Prostate gland (tissue), 2 donors: Measurements from ENCODE around the gene DYRK4. TPM values are rescaled to one million over a fixed set of nuclear protein-coding genes. Genes with fewer than 3 reads are reported as not detected.

ENCODE experiments used
- DNase-seq: peaks from one replicate; pipeline ENCODE4 v3.0.0-alpha.2; 2019; ENCODE audit warnings: low spot score
- H3K27ac ChIP-seq, 2 donors: fragments of 200-600 bp; sonication (generic); 2 replicates each; pipeline ENCODE4 v1.5.1; 2017 to 2019
- H3K27me3 ChIP-seq: fragments of 200-600 bp; sonication (generic); replicated peaks from 2 replicates; pipeline ENCODE4 v1.5.1; 2019; ENCODE audit not compliant: insufficient read depth
- H3K36me3 ChIP-seq, 2 donors: fragments of 200-600 bp; sonication (generic); 1 replicate in 1 of 2; 2 replicates in 1 of 2; pipeline versions ENCODE4 v1.5.1 to v1.8.1; 2017 to 2019
- H3K4me1 ChIP-seq: fragments of 200-600 bp; sonication (generic); replicated peaks from 2 replicates; pipeline ENCODE4 v1.5.1; 2019
- H3K4me3 ChIP-seq, 2 donors: fragments of 200-600 bp; sonication (generic); 2 replicates each; pipeline ENCODE4 v1.5.1; 2017 to 2019
- H3K9me3 ChIP-seq: fragments of 200-600 bp; sonication (generic); 2 replicates; pipeline ENCODE4 v1.5.1; 2017
- CTCF ChIP-seq, 4 experiments: fragments of 200-600 bp in 2 of 4; fragments of 450-650 bp in 2 of 4; sonication (generic) in 2 of 4; IDR thresholded peaks; 1 replicate in 3 of 4; 2 replicates in 1 of 4; pipeline ENCODE4 v1.5.1; 2016 to 2019; ENCODE audit warnings: antibody characterized with exemption in 4 of 4, mild to moderate bottlenecking in 2 of 4, moderate library complexity in 2 of 4
- POLR2A ChIP-seq: fragments of 450-650 bp; IDR thresholded peaks from one replicate; pipeline ENCODE4 v1.6.1; 2016; ENCODE audit warnings: antibody characterized with exemption, mild to moderate bottlenecking
- POLR2AphosphoS5 ChIP-seq: sonication (generic); formaldehyde crosslinking; IDR thresholded peaks from one replicate; pipeline ENCODE4 v1.6.1; 2017; ENCODE audit warnings: antibody characterized with exemption
- WGBS: methylation state at CpG from one replicate; pipeline ENCODE4 v1.1.5; 2018; 5-methylcytosine and 5-hydroxymethylcytosine counted together
- intact Hi-C: fragments of 100-400 bp; cut with DNase I; formaldehyde crosslinking; loops from one replicate; pipeline ENCODE4 v1.14.2; 2022
- total RNA-seq, 2 donors: library from RNA; depleted of rRNA; stranded (reverse); fragments of >200 nt; gene quantifications; one replicate each; pipeline ENCODE4 v1.1.0, GENCODE V29; 2016

Gene DYRK4
- total RNA-seq, 2 donors from 2014 or later, result 42.2 to 61.2 TPM

GRCh38 chr12:4595881-4596280 lies 33.9 kb downstream of the DYRK4 start:
- no peaks in the 10 kb centered on the region for H3K9me3 ChIP-seq
- TF ChIP-seq POLR2AphosphoS5, result no peak
- TF ChIP-seq CTCF (IDR thresholded peaks at IDR 0.05), result no peak
- TF ChIP-seq POLR2A, result no peak
- no peak overlapping the region for H3K27ac ChIP-seq
- H3K27me3 ChIP-seq, result no peaks in the 10 kb centered on the region
- intact Hi-C loops, result no loop called here
- no peak for DNase-seq
- no peaks in the 10 kb centered on the region for H3K4me1 ChIP-seq
- H3K4me3 ChIP-seq, result no peak overlapping the region
- no peaks in the 10 kb centered on the region for H3K36me3 ChIP-seq
- WGBS, result 94% methylated on average over 6 of the region's 6 CpGs

GRCh38 chr12:4603421-4603820 lies 41.4 kb downstream of the DYRK4 start:
- H3K9me3 ChIP-seq, result no peaks in the 10 kb centered on the region
- DNase-seq, result no peak
- no peak overlapping the region for H3K4me3 ChIP-seq
- H3K4me1 ChIP-seq, result no peaks in the 10 kb centered on the region
- no peak overlapping the region for H3K27ac ChIP-seq
- WGBS, result 61% methylated on average over 7 of the region's 7 CpGs
- no peaks in the 10 kb centered on the region for H3K36me3 ChIP-seq
- TF ChIP-seq POLR2A (no peak), CTCF (IDR thresholded peaks at IDR 0.05) (no peak), POLR2AphosphoS5 (no peak)
- intact Hi-C loops, result loop anchor here (5.0 to 10.0 kb wide), 2 partner anchors 66 to 151 kb away; partner anchors contain the start of gene RAD51AP1
- no peaks in the 10 kb centered on the region for H3K27me3 ChIP-seq

GRCh38 chr12:4603946-4604345 lies 41.9 kb downstream of the DYRK4 start:
- no peaks in the 10 kb centered on the region for H3K27me3 ChIP-seq
- TF ChIP-seq POLR2AphosphoS5 (no peak), POLR2A (no peak), CTCF (IDR thresholded peaks at IDR 0.05) (no peak)
- H3K4me3 ChIP-seq, result no peak overlapping the region
- DNase-seq, result no peak
- H3K4me1 ChIP-seq, result no peaks in the 10 kb centered on the region
- no peaks in the 10 kb centered on the region for H3K36me3 ChIP-seq
- 7% methylated on average over 1 of the region's 1 CpG for WGBS
- intact Hi-C loops, result loop anchor here (5.0 to 10.0 kb wide), 2 partner anchors 67 to 151 kb away; partner anchors contain the start of gene RAD51AP1
- no peaks in the 10 kb centered on the region for H3K9me3 ChIP-seq
- no peak overlapping the region for H3K27ac ChIP-seq

- no peaks in the 10 kb centered on the region for H3K9me3 ChIP-seq
- 0% methylated on average over 25 of the region's 25 CpGs for WGBS
- DNase-seq, result peak; percentile 84
- H3K27me3 ChIP-seq, result no peaks in the 10 kb centered on the region
- H3K36me3 ChIP-seq, result no peaks in the 10 kb centered on the region
- H3K4me1 ChIP-seq, result no peaks in the 10 kb centered on the region
- H3K4me3 ChIP-seq, result peak overlapping the region; percentile 60 to 70
- peak overlapping the region; percentile 45 to 62 for H3K27ac ChIP-seq
- peak; percentile 91 for TF ChIP-seq POLR2AphosphoS5
- peak; percentile 84 to 95 (median 93) for TF ChIP-seq CTCF (IDR thresholded peaks at IDR 0.05)
- TF ChIP-seq POLR2A, result no peak
- intact Hi-C loops, result loop anchor here (5.0 to 10.0 kb wide), 2 partner anchors 67 to 150 kb away; partner anchors contain the start of gene RAD51AP1
Observed at GRCh38 chr12:4604684-4605193, 42.7 kb downstream of the DYRK4 start.

- no peaks in the 10 kb centered on the region for H3K27me3 ChIP-seq
- TF ChIP-seq CTCF (IDR thresholded peaks at IDR 0.05), result no peak
- no peak for TF ChIP-seq POLR2AphosphoS5
- TF ChIP-seq POLR2A, result no peak
Observed at GRCh38 chr12:4607056-4607455, 45.0 kb downstream of the DYRK4 start.

More at GRCh38 chr12:4607056-4607455, 45.0 kb downstream of the DYRK4 start:
- intact Hi-C loops, result loop anchor here (10.0 kb wide), 1 partner anchor 148 kb away; no protein-coding TSS in a partner anchor
- Histone ChIP-seq H3K4me1 (no peaks in the 10 kb centered on the region), H3K4me3 (no peak overlapping the region), H3K36me3 (peaks cover 0 to 5% of the 10 kb centered on the region in 2 donors), H3K9me3 (no peaks in the 10 kb centered on the region), H3K27ac (no peak overlapping the region)
- DNase-seq, result no peak
- 60% methylated on average over 3 of the region's 3 CpGs for WGBS
